H1 (cell line): ENCODE measurements around the gene ZNF646. TPM values are rescaled to one million over a fixed set of nuclear protein-coding genes. Genes with fewer than 3 reads are reported as not detected.

Source experiments
- ASH2L ChIP-seq: fragments of 200-600, 300-600 bp; sonication (generic); IDR thresholded peaks from one replicate; pipeline ENCODE4 v1.7.1; 2017; ENCODE audit warnings: low read length
- BRCA1 ChIP-seq: IDR thresholded peaks from 2 replicates; pipeline ENCODE4 v1.6.1; 2012; ENCODE audit warnings: low read depth, low read length, improper control_type of control experiment
- CBX8 ChIP-seq: fragments of 300-800, 300-1000 bp; sonication (generic); IDR thresholded peaks from 2 replicates; pipeline ENCODE4 v1.7.1; 2016; ENCODE audit warnings: low read depth, low read length, borderline replicate concordance
- CHD1 ChIP-seq: IDR thresholded peaks from 2 replicates; pipeline ENCODE4 v1.6.1; 2012; ENCODE audit warnings: low read depth, low read length, improper control_type of control experiment
- CHD2 ChIP-seq: IDR thresholded peaks from 2 replicates; pipeline ENCODE4 v1.6.1; 2012; ENCODE audit warnings: low read length, improper control_type of control experiment
- CREB1 ChIP-seq: IDR thresholded peaks from 2 replicates; pipeline ENCODE4 v1.6.1; 2012; ENCODE audit warnings: inconsistent platforms
- EGR1 ChIP-seq: IDR thresholded peaks from 2 replicates; pipeline ENCODE4 v1.6.1; 2011; ENCODE audit warnings: low read depth, low read length, borderline replicate concordance
- JUND ChIP-seq: IDR thresholded peaks from 2 replicates; pipeline ENCODE4 v1.6.1; 2011; ENCODE audit warnings: mild to moderate bottlenecking, improper control_type of control experiment, low read length
- KDM4A ChIP-seq: IDR thresholded peaks from one replicate; pipeline ENCODE4 v1.7.1; 2012; ENCODE audit warnings: low read depth, mild to moderate bottlenecking, moderate library complexity, low read length, inconsistent platforms; ENCODE audit not compliant: severe bottlenecking
- KDM5A ChIP-seq: fragments of 200-600 bp; IDR thresholded peaks from 2 replicates; pipeline ENCODE4 v1.7.1; 2012; ENCODE audit warnings: mild to moderate bottlenecking, low read length, inconsistent platforms, mixed read lengths
- NANOG ChIP-seq: IDR thresholded peaks from 2 replicates; pipeline ENCODE4 v1.6.1; 2011; ENCODE audit warnings: low read length, low read depth, mild to moderate bottlenecking, inconsistent platforms; ENCODE audit not compliant: insufficient read depth, poor library complexity, severe bottlenecking
- PHF8 ChIP-seq: fragments of 200-600 bp; sonication (generic); conservative IDR thresholded peaks from 2 replicates; pipeline ENCODE4 v1.7.1; 2012; ENCODE audit warnings: low read depth, mild to moderate bottlenecking, inconsistent platforms, low read length, moderate library complexity
- POLR2A ChIP-seq, 2 experiments: IDR thresholded peaks; 1 replicate in 1 of 2; 2 replicates in 1 of 2; pipeline ENCODE4 v1.6.1; 2011; ENCODE audit warnings: low read depth in 2 of 2, low read length in 2 of 2, mild to moderate bottlenecking in 2 of 2; ENCODE audit errors: control extremely low read depth in 1 of 2
- RAD21 ChIP-seq, 2 experiments: IDR thresholded peaks in 1 of 2; conservative IDR thresholded peaks in 1 of 2; 2 replicates each; pipeline ENCODE4 v1.6.1; 2011; ENCODE audit warnings: low read depth in 2 of 2, low read length in 2 of 2, improper control_type of control experiment in 1 of 2, inconsistent platforms in 1 of 2, mild to moderate bottlenecking in 1 of 2, moderate library complexity in 1 of 2
- RBBP5 ChIP-seq: IDR thresholded peaks from 2 replicates; pipeline ENCODE4 v1.7.1; 2012; ENCODE audit warnings: low read depth, mild to moderate bottlenecking, inconsistent platforms, low read length, moderate library complexity, borderline replicate concordance
- RXRA ChIP-seq: IDR thresholded peaks from 2 replicates; pipeline ENCODE4 v1.6.1; 2011; ENCODE audit warnings: low read depth, mild to moderate bottlenecking, low read length, moderate library complexity; ENCODE audit not compliant: insufficient read depth
- SIN3A ChIP-seq, 2 experiments: IDR thresholded peaks in 1 of 2; conservative IDR thresholded peaks in 1 of 2; 2 replicates each; pipeline ENCODE4 v1.6.1; 2011 to 2012; ENCODE audit warnings: low read length in 2 of 2, improper control_type of control experiment in 1 of 2, low read depth in 1 of 2, mild to moderate bottlenecking in 1 of 2
- TAF1 ChIP-seq: IDR thresholded peaks from 2 replicates; pipeline ENCODE4 v1.6.1; 2011; ENCODE audit warnings: mild to moderate bottlenecking, low read depth, low read length
- TAF7 ChIP-seq: optimal IDR thresholded peaks from 2 replicates; pipeline ENCODE3; 2011; ENCODE audit warnings: low read depth, mild to moderate bottlenecking, inconsistent platforms, low read length, moderate library complexity, borderline replicate concordance
- TCF12 ChIP-seq: IDR thresholded peaks from 2 replicates; pipeline ENCODE4 v1.6.1; 2011; ENCODE audit warnings: low read depth, mild to moderate bottlenecking, low read length
- TEAD4 ChIP-seq: IDR thresholded peaks from 2 replicates; pipeline ENCODE4 v1.6.1; 2012; ENCODE audit warnings: low read depth, low read length, inconsistent platforms, mixed read lengths
- polyA plus RNA-seq, 7 experiments: library from polyadenylated mRNA; depleted of rRNA in 3 of 7; stranded (reverse) in 5 of 7; unstranded in 2 of 7; fragments of >200 nt in 5 of 7; fragments of 200-250 nt in 2 of 7; gene quantifications; 1 replicate in 5 of 7; 2 replicates in 1 of 7; 4 replicates in 1 of 7; pipeline versions ENCODE4 v1.2.1 to v1.2.3, GENCODE V29; 2011 to 2013; ENCODE audit warnings: missing spikeins in 2 of 7, mixed read lengths in 2 of 7
- total RNA-seq: library from RNA; stranded (reverse); fragmentation: NEBNext Ultra II Directional; extraction: Animal tissue kit (Norgen Biotek cat#: 25700); gene quantifications from 2 replicates; pipeline ENCODE4 v1.2.1, GENCODE V29; 2021
- TF ChIP-seq, protein P1 (sequence below): IDR thresholded peaks from 2 replicates; pipeline ENCODE4 v1.6.1; 2011; ENCODE audit warnings: low read depth, mild to moderate bottlenecking, low read length; ENCODE audit not compliant: insufficient read depth

Gene ZNF646
- total and polyA plus RNA-seq, 2 of the 8 experiments (the other 6 are each of a cell fraction or from before 2014, with no cell fraction given) = 6.5 to 25.0 TPM

DNA sequence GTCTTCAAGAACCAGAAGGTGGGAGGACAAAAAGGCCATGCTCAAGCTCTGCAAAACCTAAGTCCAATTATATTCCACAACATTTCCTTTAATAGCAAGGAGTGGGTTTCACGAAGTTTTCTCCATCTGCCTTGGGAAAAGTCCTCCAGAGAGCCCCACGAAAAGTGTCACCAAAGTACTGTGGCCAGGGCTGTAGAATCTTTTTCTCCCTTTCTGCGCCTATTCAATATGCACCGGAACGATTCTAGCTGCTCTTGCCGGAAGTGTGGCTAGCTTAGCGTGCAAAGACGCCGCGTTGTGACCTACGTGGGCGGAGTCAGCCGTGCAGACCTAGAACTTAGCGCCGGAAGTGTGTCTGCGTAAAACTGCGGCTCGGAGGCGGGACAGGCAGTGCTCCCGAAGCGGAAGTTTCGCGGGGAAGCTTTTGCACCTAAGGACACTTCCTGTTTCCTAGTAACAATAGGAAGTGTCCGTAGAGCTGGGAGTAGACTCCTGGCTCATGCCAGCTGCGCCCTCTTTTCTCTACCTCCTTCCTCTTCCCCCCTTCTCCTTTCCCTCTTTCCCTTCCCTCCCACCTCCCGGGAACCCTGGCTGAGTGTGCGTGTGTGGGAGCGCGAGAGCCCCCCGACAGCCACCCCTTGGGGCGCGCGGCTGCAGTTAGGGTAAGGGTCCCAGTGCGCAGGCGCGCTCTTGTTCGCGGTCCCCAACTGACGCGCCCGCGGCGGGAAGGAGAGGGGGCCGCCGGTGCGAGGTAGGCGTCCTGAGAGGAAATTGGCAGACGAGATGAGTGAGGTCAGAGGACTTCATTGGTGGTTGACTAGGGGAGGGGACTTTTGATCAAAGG, at the start of gene ZNF646, which contains the start of gene ZNF668 (continued):
- no peak for TF ChIP-seq RXRA
- no peak for TF ChIP-seq CHD2
- TF ChIP-seq TCF12 = no peak
- peak; percentile 76; the same call in 1 of the 2 replicates for TF ChIP-seq TAF1
- TF ChIP-seq RBBP5 = no peak
- TF ChIP-seq CBX8 = no peak
- TF ChIP-seq JUND = no peak
- TF ChIP-seq NANOG = no peak
- TF ChIP-seq, protein P1, sequence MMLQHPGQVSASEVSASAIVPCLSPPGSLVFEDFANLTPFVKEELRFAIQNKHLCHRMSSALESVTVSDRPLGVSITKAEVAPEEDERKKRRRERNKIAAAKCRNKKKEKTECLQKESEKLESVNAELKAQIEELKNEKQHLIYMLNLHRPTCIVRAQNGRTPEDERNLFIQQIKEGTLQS = no peak
- peak; percentile 96 for TF ChIP-seq PHF8
- no peak for TF ChIP-seq RAD21 (IDR thresholded peaks at IDR 0.05 in 1 of 2, conservative IDR thresholded peaks at IDR 0.05 in 1 of 2; ENCODE audit: low read depth in 2 of 2, low read length in 2 of 2)
- no peak for TF ChIP-seq CHD1
- TF ChIP-seq KDM4A = no peak
- TF ChIP-seq POLR2A (IDR thresholded peaks at IDR 0.05; ENCODE audit: control extremely low read depth in 1 of 2, low read depth in 2 of 2, low read length in 2 of 2) = peak; percentile 72 to 92
- peak; percentile 61 for TF ChIP-seq TAF7
- TF ChIP-seq TEAD4 = no peak
- 0 out of 2 replicates have a peak, but pooled peaks have one; percentile 61 for TF ChIP-seq KDM5A
- TF ChIP-seq BRCA1 = no peak
- peak in 1 of 2 experiments; percentile 82; a peak in 3 of 4 replicates for TF ChIP-seq SIN3A (conservative IDR thresholded peaks at IDR 0.05 in 1 of 2, IDR thresholded peaks at IDR 0.05 in 1 of 2; ENCODE audit: low read depth in 1 of 2, low read length in 2 of 2)
- TF ChIP-seq ASH2L = no peak
- peak; percentile 93 for TF ChIP-seq CREB1
- peak; percentile 94 for TF ChIP-seq EGR1
